ENCODE measurements around the gene F2RL2.

The F2RL2 gene

DNA sequence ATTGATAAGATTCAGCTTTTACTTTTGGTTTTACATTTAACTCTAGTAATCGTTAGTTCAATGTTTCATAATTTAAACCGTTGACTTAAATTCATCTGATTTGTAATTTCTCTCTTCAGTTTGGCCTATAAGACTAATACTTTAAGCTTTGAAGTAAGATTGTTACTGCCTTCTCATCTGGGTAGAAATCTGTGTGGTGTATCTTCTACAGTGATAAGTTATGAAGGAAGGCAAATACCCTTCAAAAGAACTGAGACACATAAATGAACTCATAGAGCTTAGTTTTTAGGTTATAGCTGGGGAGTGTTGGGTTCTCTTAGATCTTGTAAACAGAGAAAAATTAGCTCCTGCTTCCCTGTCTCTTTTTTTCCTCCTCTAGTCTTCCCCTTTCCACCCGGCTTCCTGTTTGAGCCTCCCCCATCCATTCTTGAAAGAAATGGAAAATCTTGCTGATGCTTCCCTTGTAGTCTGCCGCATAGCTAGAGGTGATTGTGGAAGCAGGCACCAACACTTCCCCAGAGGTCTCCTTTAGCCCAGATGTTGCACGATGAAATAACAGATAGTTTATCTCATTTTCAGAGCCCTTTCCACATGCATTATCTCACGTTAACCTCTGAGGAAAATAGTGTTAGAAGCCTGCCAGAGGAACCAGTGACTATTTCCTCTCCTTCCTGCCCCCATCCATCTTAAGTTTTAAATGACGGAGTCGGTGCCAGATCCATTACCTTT, 2.0 kb upstream of the F2RL2 start:
- Histone ChIP-seq H3K4me3 (no peak overlapping the region), H3K27ac (no peak overlapping the region)
- no peak for DNase-seq (ENCODE audit: low spot score)
- TF ChIP-seq CTCF (IDR thresholded peaks at IDR 0.05) = no peak

- no peak for DNase-seq (ENCODE audit: low spot score)
- H3K27ac ChIP-seq = no peak overlapping the region
- no peak overlapping the region for H3K4me3 ChIP-seq
- no peak for TF ChIP-seq CTCF (IDR thresholded peaks at IDR 0.05)
Observed at GRCh38 chr5:76622076-76622475, 1.1 kb downstream of the F2RL2 start.

DNA sequence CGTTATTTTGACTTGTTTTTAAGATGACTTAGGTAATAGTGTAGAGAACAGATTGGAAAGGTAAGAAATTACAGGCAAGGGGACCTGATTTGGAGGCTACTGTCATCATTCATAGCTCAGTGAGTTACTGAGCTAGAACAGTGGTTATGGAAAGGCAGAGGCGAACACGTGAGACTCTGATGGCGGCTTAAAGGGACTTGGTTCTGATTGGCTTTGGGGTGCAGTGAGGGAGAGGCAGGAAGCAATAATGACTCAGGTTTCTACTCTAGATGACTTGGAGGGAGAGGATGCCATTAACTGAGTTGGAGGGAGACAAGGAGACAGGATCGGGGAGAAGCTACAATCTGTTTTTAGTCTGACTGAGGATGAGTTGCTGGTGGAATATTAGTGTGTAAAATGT, 3.0 kb downstream of the F2RL2 start:
- Histone ChIP-seq H3K4me3 (no peak overlapping the region), H3K27ac (no peak overlapping the region)
- no peak for TF ChIP-seq CTCF (IDR thresholded peaks at IDR 0.05)
- no peak for DNase-seq (ENCODE audit: low spot score)

DNA sequence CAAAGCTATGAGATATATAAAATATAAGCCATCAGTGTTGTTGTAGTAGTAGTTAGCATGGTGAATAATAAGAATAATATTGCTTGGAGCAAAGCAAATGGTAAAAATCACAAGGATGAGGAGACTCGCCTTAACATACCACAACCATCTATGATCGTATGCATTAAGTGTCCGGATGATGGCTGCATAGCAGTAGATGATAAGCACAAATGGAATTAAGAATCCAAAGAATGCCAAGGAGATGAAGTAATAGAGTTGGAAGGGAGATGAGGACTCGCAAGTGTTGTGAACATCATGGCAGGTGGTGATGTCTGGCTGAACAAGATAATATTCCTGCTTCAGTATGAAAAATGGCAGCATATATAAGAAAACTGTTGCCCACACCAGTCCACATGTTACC, 5.5 kb downstream of the F2RL2 start:
- Histone ChIP-seq H3K27ac (no peak overlapping the region), H3K4me3 (no peak overlapping the region)
- no peak for DNase-seq (ENCODE audit: low spot score)
- no peak for TF ChIP-seq CTCF (IDR thresholded peaks at IDR 0.05)

- no peak for TF ChIP-seq CTCF (IDR thresholded peaks at IDR 0.05)
Observed at GRCh38 chr5:76617229-76617628, 6.0 kb downstream of the F2RL2 start.

DNA sequence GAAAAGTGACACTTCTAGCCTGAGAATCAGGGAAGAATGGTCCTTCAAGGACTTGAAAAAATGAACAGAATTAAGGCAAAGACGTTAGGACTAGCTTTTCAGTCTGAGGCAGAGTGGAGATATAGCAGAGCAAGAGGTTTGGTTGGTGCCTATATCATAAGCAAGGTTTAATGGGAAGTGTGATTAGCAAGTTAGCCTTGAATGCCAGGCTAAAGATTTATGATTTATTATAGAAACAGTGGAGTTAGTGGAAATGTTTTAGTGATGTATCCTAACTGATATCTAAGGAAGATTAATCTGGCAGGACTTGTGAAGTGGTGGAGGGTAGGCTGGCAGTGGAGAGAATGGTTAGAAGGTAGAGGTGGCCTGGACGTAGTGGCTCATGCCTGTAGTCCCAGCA, 7.0 kb downstream of the F2RL2 start:
- no peak for DNase-seq (ENCODE audit: low spot score)

More at GRCh38 chr5:76617229-76617628, 6.0 kb downstream of the F2RL2 start:
- no peak for DNase-seq (ENCODE audit: low spot score)
- Histone ChIP-seq H3K27ac (no peak overlapping the region), H3K4me3 (no peak overlapping the region)

More for the DNA sequence above, 7.0 kb downstream of the F2RL2 start:
- TF ChIP-seq CTCF (IDR thresholded peaks at IDR 0.05) = no peak
- Histone ChIP-seq H3K27ac (no peak overlapping the region), H3K4me3 (no peak overlapping the region)

Data from coronary artery (tissue), 2 donors.